Epithelial cell of proximal tubule (primary cell): ENCODE measurements around the gene ADCY6. TPM values are rescaled to one million over a fixed set of nuclear protein-coding genes. Genes with fewer than 3 reads are reported as not detected.

ENCODE experiments used
- DNase-seq: peaks from one replicate; pipeline ENCODE4 v3.0.0-alpha.2; 2011; ENCODE audit warnings: low read depth
- H3K4me3 ChIP-seq: 2 replicates; pipeline ENCODE4 v1.5.1; 2011; ENCODE audit warnings: low read depth, mild to moderate bottlenecking, low read length
- total RNA-seq: library from RNA; depleted of rRNA; stranded (reverse); fragments of >200 nt; gene quantifications from 2 replicates; pipeline ENCODE4 v1.2.3, GENCODE V29; 2015
- TF ChIP-seq, protein P1 (sequence below): conservative IDR thresholded peaks from 2 replicates; pipeline ENCODE4 v1.5.1; 2012; ENCODE audit warnings: low read depth, mild to moderate bottlenecking, low read length

ADCY6 gene
- total RNA-seq, 1 donor from 2014 or later = 21.6 TPM

DNA sequence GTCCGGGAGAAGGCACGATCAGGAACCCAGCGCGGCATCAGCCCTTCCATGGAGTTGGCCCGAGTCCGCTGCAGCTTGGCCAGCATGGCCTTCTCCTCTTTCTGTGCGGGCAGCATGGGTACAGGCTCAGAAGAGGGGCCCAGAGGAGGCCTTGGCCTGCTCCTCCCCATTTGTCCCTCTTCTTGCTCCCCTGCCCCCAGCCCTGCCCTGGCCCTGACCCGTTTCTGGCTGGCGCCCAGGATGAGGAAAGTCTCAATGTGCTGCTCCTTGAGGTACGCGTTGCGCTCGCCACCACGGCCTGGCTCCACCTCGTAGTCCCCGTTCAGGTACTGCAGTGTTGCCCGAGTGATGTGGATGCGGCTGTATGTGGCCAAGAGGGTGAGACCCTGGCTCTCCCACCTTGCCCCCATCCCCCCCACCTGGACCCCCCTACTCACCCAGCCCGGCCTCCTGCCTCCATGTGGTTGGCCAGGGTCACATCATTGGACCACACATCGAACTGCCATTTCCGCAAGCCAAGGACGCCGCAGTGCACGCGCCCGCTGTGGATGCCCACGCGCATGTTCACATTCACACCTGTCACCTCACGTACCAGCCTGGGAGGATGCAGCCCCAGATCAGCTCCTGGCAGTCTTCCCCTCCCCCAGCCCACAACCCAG lies 12.8 kb downstream of the ADCY6 start:
- no peak for DNase-seq
- TF ChIP-seq, protein P1, sequence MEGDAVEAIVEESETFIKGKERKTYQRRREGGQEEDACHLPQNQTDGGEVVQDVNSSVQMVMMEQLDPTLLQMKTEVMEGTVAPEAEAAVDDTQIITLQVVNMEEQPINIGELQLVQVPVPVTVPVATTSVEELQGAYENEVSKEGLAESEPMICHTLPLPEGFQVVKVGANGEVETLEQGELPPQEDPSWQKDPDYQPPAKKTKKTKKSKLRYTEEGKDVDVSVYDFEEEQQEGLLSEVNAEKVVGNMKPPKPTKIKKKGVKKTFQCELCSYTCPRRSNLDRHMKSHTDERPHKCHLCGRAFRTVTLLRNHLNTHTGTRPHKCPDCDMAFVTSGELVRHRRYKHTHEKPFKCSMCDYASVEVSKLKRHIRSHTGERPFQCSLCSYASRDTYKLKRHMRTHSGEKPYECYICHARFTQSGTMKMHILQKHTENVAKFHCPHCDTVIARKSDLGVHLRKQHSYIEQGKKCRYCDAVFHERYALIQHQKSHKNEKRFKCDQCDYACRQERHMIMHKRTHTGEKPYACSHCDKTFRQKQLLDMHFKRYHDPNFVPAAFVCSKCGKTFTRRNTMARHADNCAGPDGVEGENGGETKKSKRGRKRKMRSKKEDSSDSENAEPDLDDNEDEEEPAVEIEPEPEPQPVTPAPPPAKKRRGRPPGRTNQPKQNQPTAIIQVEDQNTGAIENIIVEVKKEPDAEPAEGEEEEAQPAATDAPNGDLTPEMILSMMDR = no peak
- H3K4me3 ChIP-seq = no peak overlapping the region

DNA sequence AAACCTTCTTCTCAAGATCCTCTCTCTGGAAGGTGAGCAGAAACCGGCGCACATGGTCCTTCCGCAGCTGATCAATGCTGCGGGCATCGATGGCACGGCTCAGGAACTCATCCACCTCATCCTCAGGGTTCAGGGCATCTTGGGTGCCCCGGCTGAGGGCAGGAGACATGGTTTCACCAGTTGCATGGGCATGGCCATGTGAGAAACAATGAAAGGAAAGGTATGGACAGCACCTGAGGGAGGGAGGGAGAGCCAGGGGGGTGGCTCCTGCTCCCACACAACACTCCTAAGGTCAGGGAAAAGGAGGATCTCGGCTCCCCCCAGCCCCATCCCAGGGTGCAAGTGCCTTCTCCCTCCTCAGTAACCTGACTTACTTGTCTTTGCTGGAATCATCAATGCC lies 13.6 kb downstream of the ADCY6 start:
- DNase-seq = no peak
- TF ChIP-seq, protein P1 = no peak
- H3K4me3 ChIP-seq = no peak overlapping the region

DNA sequence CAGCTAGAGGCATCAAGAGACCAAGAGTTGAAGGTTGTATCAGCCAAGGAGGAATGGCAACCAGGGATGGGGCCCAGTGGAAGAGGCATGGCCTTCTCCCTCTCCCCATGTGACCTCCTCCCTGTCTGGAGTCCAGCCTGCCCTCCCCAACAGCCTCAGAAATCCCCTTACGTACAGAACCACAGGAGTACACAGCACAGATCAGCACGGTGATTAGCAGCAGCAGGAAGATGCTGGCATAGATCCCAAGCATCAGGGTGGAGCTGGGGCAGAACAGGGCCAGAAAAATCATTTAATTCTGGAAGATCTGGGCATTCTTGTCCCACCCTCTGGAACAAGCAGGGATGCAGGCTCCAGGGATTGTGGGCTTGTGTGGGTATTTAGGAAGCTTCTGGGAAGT lies 14.4 kb downstream of the ADCY6 start:
- DNase-seq = no peak
- no peak overlapping the region for H3K4me3 ChIP-seq
- TF ChIP-seq, protein P1 = no peak

DNA sequence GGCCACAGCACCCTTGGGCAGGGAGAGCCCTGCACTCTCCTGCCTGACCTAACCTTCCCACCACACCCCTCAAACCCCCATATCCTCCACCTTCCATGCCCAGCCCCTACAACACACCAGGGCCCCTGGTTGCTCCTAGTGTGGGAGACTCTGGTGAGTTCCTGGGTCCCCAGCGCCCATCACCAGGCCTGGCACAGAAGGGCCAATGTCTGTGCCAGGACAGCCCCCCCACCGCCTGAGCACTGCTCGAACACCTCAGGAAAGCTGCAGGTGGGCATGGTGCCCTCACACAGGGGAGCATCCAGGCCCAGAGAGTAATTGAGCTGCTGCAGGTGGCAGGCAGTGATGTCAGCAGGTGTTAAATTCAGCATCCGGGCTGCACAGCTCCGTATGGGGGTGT lies 15.2 kb downstream of the ADCY6 start:
- H3K4me3 ChIP-seq = no peak overlapping the region
- DNase-seq = no peak
- TF ChIP-seq, protein P1 = no peak

DNA sequence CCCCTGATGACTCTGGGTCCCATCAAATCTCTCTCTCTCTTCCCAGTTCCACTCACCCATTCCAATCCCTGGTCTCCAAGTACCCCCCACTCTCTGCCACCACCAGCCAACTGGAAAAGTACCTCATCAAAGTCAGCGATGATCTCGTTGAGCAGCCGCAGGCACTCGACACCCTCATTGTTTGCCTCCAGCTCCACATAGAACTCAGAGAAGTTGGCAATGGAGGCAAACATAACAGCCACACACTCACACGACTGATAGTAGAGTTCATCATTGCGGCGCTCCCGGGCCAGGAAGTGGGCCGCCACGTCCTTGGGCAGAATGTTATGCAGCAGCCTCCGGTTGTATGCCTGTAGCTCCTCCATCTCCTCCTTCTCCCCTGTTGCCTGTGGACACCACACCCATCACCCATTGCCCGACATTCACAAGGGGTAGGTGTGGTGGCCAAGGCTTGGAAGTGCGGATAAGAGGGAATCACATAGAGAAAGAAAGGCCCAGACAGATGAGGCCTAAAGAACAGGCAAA lies 17.2 kb downstream of the ADCY6 start:
- no peak for DNase-seq
- TF ChIP-seq, protein P1 = no peak
- no peak overlapping the region for H3K4me3 ChIP-seq

DNA sequence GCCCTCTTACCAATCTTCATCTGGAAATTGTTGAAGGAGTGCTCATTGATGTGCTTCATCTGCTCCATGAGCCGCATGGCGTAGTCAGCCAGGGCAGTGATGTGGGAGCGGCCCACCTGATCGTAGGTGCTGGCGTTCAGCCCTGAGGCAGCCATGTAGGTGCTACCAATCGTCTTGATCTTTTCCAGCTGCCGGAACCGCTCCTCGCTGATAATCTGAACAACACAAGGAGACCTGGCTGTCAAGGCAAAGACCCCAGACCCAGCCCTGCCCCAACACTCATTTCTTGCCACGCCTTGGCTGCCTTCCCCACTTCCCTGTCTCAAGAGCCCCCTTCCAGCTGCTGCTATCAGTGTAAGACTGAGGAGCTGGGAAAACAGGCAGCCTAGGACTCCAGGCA lies 18.1 kb downstream of the ADCY6 start:
- DNase-seq = no peak
- H3K4me3 ChIP-seq = no peak overlapping the region
- TF ChIP-seq, protein P1 = no peak

DNA sequence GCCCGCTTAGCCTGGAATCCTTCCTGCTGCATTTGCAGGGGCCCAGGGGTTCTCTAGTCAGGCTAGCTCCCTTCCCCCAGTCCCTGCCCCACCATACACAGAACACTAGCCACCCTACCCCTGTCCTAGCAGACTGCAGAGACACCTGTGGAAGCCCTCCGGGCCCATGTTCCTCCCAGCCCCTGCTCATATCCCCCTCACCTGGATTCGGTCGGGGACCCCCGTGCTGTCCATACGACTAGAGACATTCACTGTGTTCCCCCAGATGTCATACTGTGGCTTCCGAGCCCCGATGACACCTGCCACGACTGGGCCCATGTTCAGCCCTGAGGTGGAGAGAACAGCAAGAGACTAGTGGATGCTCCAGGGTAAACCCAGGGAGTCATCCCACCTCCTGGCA lies 20.2 kb downstream of the ADCY6 start:
- DNase-seq = no peak
- TF ChIP-seq, protein P1 = no peak
- H3K4me3 ChIP-seq = no peak overlapping the region
